H1 (cell line): ENCODE results near the gene ACHE. TPM values are rescaled to one million over a fixed set of nuclear protein-coding genes. Genes with fewer than 3 reads are reported as not detected.

Source experiments
- POLR2AphosphoS5 ChIP-seq: IDR thresholded peaks from 2 replicates; pipeline ENCODE4 v1.6.1; 2011; ENCODE audit warnings: low read depth, low read length
- SP1 ChIP-seq: IDR thresholded peaks from 2 replicates; pipeline ENCODE4 v1.6.1; 2011; ENCODE audit warnings: low read depth, low read length
- polyA plus RNA-seq, 7 experiments: library from polyadenylated mRNA; depleted of rRNA in 3 of 7; stranded (reverse) in 5 of 7; unstranded in 2 of 7; fragments of >200 nt in 5 of 7; fragments of 200-250 nt in 2 of 7; gene quantifications; 1 replicate in 5 of 7; 2 replicates in 1 of 7; 4 replicates in 1 of 7; pipeline versions ENCODE4 v1.2.1 to v1.2.3, GENCODE V29; 2011 to 2013; ENCODE audit warnings: missing spikeins in 2 of 7, mixed read lengths in 2 of 7
- total RNA-seq: library from RNA; stranded (reverse); fragmentation: NEBNext Ultra II Directional; extraction: Animal tissue kit (Norgen Biotek cat#: 25700); gene quantifications from 2 replicates; pipeline ENCODE4 v1.2.1, GENCODE V29; 2021
- TF ChIP-seq, protein P1 (sequence below): fragments of 300-600 bp; sonication (generic); IDR thresholded peaks from 2 replicates; pipeline ENCODE4 v1.7.1; 2012; ENCODE audit warnings: low read length, moderate library complexity, mild to moderate bottlenecking, inconsistent platforms; ENCODE audit not compliant: insufficient replicate concordance

The ACHE gene
- total and polyA plus RNA-seq, 2 of the 8 experiments (the other 6 are each of a cell fraction or from before 2014, with no cell fraction given), result 1.4 to 4.3 TPM

DNA sequence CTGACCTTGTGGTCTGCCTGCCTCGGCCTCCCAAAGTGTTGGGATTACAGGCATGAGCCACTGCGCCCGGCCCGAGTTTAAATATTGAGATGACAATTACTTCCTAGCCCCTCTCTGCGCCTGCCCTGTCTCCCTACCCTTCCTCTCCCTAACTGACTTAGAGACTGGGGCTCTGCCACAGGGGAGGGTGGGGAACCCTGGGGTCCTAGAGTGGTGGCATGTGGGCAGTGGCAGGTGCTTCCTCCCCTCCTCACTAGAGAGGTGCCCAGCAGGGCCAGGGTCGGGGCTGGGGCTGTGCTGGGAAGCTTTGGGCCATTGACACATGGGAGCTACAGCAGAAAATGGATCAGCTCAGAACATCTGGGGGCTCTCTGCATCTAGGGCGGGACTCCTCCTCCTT is 7.0 kb upstream of the ACHE start (continued):
- TF ChIP-seq, protein P1, sequence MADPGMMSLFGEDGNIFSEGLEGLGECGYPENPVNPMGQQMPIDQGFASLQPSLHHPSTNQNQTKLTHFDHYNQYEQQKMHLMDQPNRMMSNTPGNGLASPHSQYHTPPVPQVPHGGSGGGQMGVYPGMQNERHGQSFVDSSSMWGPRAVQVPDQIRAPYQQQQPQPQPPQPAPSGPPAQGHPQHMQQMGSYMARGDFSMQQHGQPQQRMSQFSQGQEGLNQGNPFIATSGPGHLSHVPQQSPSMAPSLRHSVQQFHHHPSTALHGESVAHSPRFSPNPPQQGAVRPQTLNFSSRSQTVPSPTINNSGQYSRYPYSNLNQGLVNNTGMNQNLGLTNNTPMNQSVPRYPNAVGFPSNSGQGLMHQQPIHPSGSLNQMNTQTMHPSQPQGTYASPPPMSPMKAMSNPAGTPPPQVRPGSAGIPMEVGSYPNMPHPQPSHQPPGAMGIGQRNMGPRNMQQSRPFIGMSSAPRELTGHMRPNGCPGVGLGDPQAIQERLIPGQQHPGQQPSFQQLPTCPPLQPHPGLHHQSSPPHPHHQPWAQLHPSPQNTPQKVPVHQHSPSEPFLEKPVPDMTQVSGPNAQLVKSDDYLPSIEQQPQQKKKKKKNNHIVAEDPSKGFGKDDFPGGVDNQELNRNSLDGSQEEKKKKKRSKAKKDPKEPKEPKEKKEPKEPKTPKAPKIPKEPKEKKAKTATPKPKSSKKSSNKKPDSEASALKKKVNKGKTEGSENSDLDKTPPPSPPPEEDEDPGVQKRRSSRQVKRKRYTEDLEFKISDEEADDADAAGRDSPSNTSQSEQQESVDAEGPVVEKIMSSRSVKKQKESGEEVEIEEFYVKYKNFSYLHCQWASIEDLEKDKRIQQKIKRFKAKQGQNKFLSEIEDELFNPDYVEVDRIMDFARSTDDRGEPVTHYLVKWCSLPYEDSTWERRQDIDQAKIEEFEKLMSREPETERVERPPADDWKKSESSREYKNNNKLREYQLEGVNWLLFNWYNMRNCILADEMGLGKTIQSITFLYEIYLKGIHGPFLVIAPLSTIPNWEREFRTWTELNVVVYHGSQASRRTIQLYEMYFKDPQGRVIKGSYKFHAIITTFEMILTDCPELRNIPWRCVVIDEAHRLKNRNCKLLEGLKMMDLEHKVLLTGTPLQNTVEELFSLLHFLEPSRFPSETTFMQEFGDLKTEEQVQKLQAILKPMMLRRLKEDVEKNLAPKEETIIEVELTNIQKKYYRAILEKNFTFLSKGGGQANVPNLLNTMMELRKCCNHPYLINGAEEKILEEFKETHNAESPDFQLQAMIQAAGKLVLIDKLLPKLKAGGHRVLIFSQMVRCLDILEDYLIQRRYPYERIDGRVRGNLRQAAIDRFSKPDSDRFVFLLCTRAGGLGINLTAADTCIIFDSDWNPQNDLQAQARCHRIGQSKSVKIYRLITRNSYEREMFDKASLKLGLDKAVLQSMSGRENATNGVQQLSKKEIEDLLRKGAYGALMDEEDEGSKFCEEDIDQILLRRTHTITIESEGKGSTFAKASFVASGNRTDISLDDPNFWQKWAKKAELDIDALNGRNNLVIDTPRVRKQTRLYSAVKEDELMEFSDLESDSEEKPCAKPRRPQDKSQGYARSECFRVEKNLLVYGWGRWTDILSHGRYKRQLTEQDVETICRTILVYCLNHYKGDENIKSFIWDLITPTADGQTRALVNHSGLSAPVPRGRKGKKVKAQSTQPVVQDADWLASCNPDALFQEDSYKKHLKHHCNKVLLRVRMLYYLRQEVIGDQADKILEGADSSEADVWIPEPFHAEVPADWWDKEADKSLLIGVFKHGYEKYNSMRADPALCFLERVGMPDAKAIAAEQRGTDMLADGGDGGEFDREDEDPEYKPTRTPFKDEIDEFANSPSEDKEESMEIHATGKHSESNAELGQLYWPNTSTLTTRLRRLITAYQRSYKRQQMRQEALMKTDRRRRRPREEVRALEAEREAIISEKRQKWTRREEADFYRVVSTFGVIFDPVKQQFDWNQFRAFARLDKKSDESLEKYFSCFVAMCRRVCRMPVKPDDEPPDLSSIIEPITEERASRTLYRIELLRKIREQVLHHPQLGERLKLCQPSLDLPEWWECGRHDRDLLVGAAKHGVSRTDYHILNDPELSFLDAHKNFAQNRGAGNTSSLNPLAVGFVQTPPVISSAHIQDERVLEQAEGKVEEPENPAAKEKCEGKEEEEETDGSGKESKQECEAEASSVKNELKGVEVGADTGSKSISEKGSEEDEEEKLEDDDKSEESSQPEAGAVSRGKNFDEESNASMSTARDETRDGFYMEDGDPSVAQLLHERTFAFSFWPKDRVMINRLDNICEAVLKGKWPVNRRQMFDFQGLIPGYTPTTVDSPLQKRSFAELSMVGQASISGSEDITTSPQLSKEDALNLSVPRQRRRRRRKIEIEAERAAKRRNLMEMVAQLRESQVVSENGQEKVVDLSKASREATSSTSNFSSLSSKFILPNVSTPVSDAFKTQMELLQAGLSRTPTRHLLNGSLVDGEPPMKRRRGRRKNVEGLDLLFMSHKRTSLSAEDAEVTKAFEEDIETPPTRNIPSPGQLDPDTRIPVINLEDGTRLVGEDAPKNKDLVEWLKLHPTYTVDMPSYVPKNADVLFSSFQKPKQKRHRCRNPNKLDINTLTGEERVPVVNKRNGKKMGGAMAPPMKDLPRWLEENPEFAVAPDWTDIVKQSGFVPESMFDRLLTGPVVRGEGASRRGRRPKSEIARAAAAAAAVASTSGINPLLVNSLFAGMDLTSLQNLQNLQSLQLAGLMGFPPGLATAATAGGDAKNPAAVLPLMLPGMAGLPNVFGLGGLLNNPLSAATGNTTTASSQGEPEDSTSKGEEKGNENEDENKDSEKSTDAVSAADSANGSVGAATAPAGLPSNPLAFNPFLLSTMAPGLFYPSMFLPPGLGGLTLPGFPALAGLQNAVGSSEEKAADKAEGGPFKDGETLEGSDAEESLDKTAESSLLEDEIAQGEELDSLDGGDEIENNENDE, result no peak
- TF ChIP-seq POLR2AphosphoS5 (no peak), SP1 (no peak)
